ENCODE data around the gene ZDHHC13.

DNA sequence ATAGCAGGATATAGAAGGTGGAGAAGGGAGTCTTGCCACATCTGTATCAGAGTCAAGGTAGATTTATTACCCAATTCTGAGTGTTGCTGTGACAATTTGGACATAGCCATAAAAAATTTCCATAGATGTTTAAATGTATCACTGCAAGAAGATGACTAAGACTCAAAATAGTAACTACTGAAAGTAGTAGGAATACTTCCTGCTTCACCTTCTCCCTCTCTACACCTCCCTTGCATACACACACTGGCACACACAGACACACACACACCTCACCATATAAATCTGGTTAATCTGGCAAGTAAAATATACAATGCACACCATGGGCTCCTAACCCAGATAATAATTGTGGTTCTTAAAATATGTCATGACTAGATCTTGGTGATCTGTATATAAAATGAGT lies 5.2 kb upstream of the ZDHHC13 start:
- TF ChIP-seq, protein P1, sequence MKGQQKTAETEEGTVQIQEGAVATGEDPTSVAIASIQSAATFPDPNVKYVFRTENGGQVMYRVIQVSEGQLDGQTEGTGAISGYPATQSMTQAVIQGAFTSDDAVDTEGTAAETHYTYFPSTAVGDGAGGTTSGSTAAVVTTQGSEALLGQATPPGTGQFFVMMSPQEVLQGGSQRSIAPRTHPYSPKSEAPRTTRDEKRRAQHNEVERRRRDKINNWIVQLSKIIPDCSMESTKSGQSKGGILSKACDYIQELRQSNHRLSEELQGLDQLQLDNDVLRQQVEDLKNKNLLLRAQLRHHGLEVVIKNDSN (CRISPR knock-in tag; IDR thresholded peaks at IDR 0.05): no peak
- TF ChIP-seq, protein P2, sequence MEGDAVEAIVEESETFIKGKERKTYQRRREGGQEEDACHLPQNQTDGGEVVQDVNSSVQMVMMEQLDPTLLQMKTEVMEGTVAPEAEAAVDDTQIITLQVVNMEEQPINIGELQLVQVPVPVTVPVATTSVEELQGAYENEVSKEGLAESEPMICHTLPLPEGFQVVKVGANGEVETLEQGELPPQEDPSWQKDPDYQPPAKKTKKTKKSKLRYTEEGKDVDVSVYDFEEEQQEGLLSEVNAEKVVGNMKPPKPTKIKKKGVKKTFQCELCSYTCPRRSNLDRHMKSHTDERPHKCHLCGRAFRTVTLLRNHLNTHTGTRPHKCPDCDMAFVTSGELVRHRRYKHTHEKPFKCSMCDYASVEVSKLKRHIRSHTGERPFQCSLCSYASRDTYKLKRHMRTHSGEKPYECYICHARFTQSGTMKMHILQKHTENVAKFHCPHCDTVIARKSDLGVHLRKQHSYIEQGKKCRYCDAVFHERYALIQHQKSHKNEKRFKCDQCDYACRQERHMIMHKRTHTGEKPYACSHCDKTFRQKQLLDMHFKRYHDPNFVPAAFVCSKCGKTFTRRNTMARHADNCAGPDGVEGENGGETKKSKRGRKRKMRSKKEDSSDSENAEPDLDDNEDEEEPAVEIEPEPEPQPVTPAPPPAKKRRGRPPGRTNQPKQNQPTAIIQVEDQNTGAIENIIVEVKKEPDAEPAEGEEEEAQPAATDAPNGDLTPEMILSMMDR (IDR thresholded peaks at IDR 0.05): no peak
- TF ChIP-seq IRF2 (CRISPR knock-in tag; IDR thresholded peaks at IDR 0.05; ENCODE audit: borderline replicate concordance, low read depth): no peak
- no peak for TF ChIP-seq SP1 (CRISPR knock-in tag; conservative IDR thresholded peaks at IDR 0.05)
- TF ChIP-seq ZNF138 (CRISPR knock-in tag; conservative IDR thresholded peaks at IDR 0.05): no peak
- no peak for TF ChIP-seq CREB1 (CRISPR knock-in tag; IDR thresholded peaks at IDR 0.05)
- TF ChIP-seq, protein P3, sequence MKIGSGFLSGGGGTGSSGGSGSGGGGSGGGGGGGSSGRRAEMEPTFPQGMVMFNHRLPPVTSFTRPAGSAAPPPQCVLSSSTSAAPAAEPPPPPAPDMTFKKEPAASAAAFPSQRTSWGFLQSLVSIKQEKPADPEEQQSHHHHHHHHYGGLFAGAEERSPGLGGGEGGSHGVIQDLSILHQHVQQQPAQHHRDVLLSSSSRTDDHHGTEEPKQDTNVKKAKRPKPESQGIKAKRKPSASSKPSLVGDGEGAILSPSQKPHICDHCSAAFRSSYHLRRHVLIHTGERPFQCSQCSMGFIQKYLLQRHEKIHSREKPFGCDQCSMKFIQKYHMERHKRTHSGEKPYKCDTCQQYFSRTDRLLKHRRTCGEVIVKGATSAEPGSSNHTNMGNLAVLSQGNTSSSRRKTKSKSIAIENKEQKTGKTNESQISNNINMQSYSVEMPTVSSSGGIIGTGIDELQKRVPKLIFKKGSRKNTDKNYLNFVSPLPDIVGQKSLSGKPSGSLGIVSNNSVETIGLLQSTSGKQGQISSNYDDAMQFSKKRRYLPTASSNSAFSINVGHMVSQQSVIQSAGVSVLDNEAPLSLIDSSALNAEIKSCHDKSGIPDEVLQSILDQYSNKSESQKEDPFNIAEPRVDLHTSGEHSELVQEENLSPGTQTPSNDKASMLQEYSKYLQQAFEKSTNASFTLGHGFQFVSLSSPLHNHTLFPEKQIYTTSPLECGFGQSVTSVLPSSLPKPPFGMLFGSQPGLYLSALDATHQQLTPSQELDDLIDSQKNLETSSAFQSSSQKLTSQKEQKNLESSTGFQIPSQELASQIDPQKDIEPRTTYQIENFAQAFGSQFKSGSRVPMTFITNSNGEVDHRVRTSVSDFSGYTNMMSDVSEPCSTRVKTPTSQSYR (CRISPR knock-in tag; IDR thresholded peaks at IDR 0.05): no peak
- TF ChIP-seq ZNF121 (CRISPR knock-in tag; IDR thresholded peaks at IDR 0.05): no peak
- TF ChIP-seq ZNF232 (CRISPR knock-in tag; IDR thresholded peaks at IDR 0.05): no peak

Data from WTC11 (cell line).